Bronchial epithelial cell (primary cell): ENCODE data around the gene AUTS2. TPM values are rescaled to one million over a fixed set of nuclear protein-coding genes. Genes with fewer than 3 reads are reported as not detected.

ENCODE experiments used
- DNase-seq: peaks from one replicate; pipeline ENCODE4 v3.0.0-alpha.2; 2010; ENCODE audit warnings: low read depth
- FAIRE-seq: peaks from 2 replicates; lab custom pipeline; 2011; peaks lifted over from hg19 to GRCh38; lab: Jason Lieb, UNC
- H3K27me3 ChIP-seq: 2 replicates; pipeline ENCODE4 v1.5.1; 2011; ENCODE audit warnings: low read length; ENCODE audit not compliant: control insufficient read depth, insufficient read depth
- H3K36me3 ChIP-seq: 2 replicates; pipeline ENCODE4 v1.5.1; 2011; ENCODE audit warnings: low read length; ENCODE audit not compliant: control insufficient read depth, insufficient read depth
- H3K4me3 ChIP-seq: 2 replicates; pipeline ENCODE4 v1.5.1; 2011; ENCODE audit warnings: mild to moderate bottlenecking, low read depth, low read length, control low read depth
- CTCF ChIP-seq: IDR thresholded peaks from 2 replicates; pipeline ENCODE4 v1.5.1; 2011; ENCODE audit warnings: mild to moderate bottlenecking, moderate library complexity, low read length, control low read depth, inconsistent platforms; ENCODE audit not compliant: insufficient read depth, severe bottlenecking
- total RNA-seq: library from RNA; depleted of rRNA; stranded (reverse); fragments of >200 nt; gene quantifications from 2 replicates; pipeline ENCODE4 v1.2.1, GENCODE V29; 2014

The AUTS2 gene
- total RNA-seq, 1 donor from 2014 or later, result 9.5 TPM

GRCh38 chr7:70668606-70669358 is 1070.5 kb downstream of the AUTS2 start:
- no peaks in the 10 kb centered on the region for H3K27me3 ChIP-seq
- H3K4me3 ChIP-seq, result no peak overlapping the region
- TF ChIP-seq CTCF, result no peak
- FAIRE-seq (no peak), DNase-seq (peak; percentile 63)
- no peaks in the 10 kb centered on the region for H3K36me3 ChIP-seq

- Histone ChIP-seq H3K36me3 (no peaks in the 10 kb centered on the region), H3K4me3 (no peak overlapping the region), H3K27me3 (no peaks in the 10 kb centered on the region)
- FAIRE-seq (no peak), DNase-seq (no peak)
- no peak for TF ChIP-seq CTCF
Observed at GRCh38 chr7:70669854-70670253, 1071.6 kb downstream of the AUTS2 start.

GRCh38 chr7:70670288-70670687 is 1072.0 kb downstream of the AUTS2 start:
- Histone ChIP-seq H3K36me3 (no peaks in the 10 kb centered on the region), H3K4me3 (no peak overlapping the region), H3K27me3 (no peaks in the 10 kb centered on the region)
- TF ChIP-seq CTCF, result no peak
- DNase-seq (no peak), FAIRE-seq (no peak)

GRCh38 chr7:70673778-70674570 is 1075.7 kb downstream of the AUTS2 start:
- H3K36me3 ChIP-seq, result no peaks in the 10 kb centered on the region
- DNase-seq (no peak), FAIRE-seq (no peak)
- no peak overlapping the region for H3K4me3 ChIP-seq
- no peaks in the 10 kb centered on the region for H3K27me3 ChIP-seq
- no peak for TF ChIP-seq CTCF

- H3K36me3 ChIP-seq, result no peaks in the 10 kb centered on the region
- FAIRE-seq (no peak), DNase-seq (no peak)
- no peak for TF ChIP-seq CTCF
- H3K27me3 ChIP-seq, result no peaks in the 10 kb centered on the region
- no peak overlapping the region for H3K4me3 ChIP-seq
Observed at GRCh38 chr7:70674571-70675010, 1076.3 kb downstream of the AUTS2 start.
